Ovary (tissue), 9 donors: ENCODE data around the gene FMO5. TPM values are rescaled to one million over a fixed set of nuclear protein-coding genes. Genes with fewer than 3 reads are reported as not detected.

Experiments
- DNase-seq, 5 donors: peaks; one replicate each; pipeline ENCODE4 v3.0.0-alpha.2; 2019 to 2020
- H3K27ac ChIP-seq, 2 donors: fragments of 200-600 bp; one replicate each; pipeline versions ENCODE4 v1.5.1 to v1.8.0; 2019 to 2022
- H3K27me3 ChIP-seq: fragments of 200-600 bp; one replicate; pipeline ENCODE4 v1.8.0; 2022
- H3K36me3 ChIP-seq: fragments of 200-600 bp; sonication (generic); one replicate; pipeline ENCODE4 v1.5.1; 2019
- H3K4me1 ChIP-seq: one replicate; pipeline ENCODE4 v1.8.1; 2013; ENCODE audit warnings: mild to moderate bottlenecking, moderate library complexity; ENCODE audit not compliant: insufficient read depth
- H3K4me3 ChIP-seq: fragments of 200-600 bp; sonication (generic); one replicate; pipeline ENCODE4 v1.5.1; 2017
- H3K9me3 ChIP-seq, 2 donors: fragments of 200-600 bp in 1 of 2; sonication (generic) in 1 of 2; one replicate each; pipeline versions ENCODE4 v1.5.1 to v1.8.1; 2013 to 2019; ENCODE audit warnings: mild to moderate bottlenecking in 1 of 2, moderate library complexity in 1 of 2
- EP300 ChIP-seq: sonication (generic); formaldehyde crosslinking; IDR thresholded peaks from one replicate; pipeline ENCODE4 v1.6.1; 2017; ENCODE audit warnings: antibody characterized with exemption
- POLR2A ChIP-seq: fragments of 450-650 bp; IDR thresholded peaks from one replicate; pipeline ENCODE4 v1.6.1; 2017; ENCODE audit warnings: antibody characterized with exemption, mild to moderate bottlenecking, moderate library complexity
- WGBS, 3 donors: extraction: QIAGEN DNeasy Blood & Tissue Kit in 1 of 3; methylation state at CpG; one replicate each; pipeline versions ENCODE4 v1.1.5 to v1.1.7; 2013 to 2017; 5-methylcytosine and 5-hydroxymethylcytosine counted together
- intact Hi-C, 4 donors: fragments of 100-400 bp; cut with DNase I; formaldehyde crosslinking; loops; one replicate each; pipeline versions ENCODE4 v1.11.0 to v1.15.1; 2022 to 2023
- polyA plus RNA-seq, 2 donors: library from polyadenylated mRNA; stranded (reverse); fragments of 200-250 nt in 1 of 2; fragments of 350-450 nt in 1 of 2; fragmentation: Illumina TruSeq in 1 of 2; extraction: RNeasy Lipid Tissue Mini Kit (QIAGEN cat#74804) in 1 of 2; gene quantifications; one replicate each; pipeline ENCODE4 v1.2.3, GENCODE V29; 2013 to 2014
- total RNA-seq, 7 donors: library from RNA; depleted of rRNA in 2 of 7; stranded (reverse); fragments of >200 nt in 2 of 7; fragmentation: NEBNext Ultra II Directional in 3 of 7; extraction: Animal tissue kit (Norgen Biotek cat#: 25700) in 3 of 7; gene quantifications; one replicate each; pipeline versions ENCODE4 v1.1.0 to v1.2.4, GENCODE V29; 2016 to 2023
- TF ChIP-seq, protein P1 (sequence below), 3 donors: fragments of 450-650 bp in 2 of 3; fragments of 200-600 bp in 1 of 3; IDR thresholded peaks; one replicate each; pipeline versions ENCODE4 v1.5.1 to v1.8.0; 2016 to 2022; ENCODE audit warnings: antibody characterized with exemption in 3 of 3, mild to moderate bottlenecking in 1 of 3
- donor health status: DM: no; HTN: no; CAD: no; lungs with moderate emphysema.
- donor health status: DM: no; HTN: no; CAD: no.
- donor health status: Bipolar disorder and iron deficiency.
- donor health status: DM: yes; HTN: yes; CAD: no.
- donor health status: DM: no; HTN: no; CAD: no.
- donor health status: DM: yes; HTN: yes; CAD: no.

The FMO5 gene
- total and polyA plus RNA-seq, 9 donors, result 1.8 to 5.7 (median 3.4) TPM

DNA sequence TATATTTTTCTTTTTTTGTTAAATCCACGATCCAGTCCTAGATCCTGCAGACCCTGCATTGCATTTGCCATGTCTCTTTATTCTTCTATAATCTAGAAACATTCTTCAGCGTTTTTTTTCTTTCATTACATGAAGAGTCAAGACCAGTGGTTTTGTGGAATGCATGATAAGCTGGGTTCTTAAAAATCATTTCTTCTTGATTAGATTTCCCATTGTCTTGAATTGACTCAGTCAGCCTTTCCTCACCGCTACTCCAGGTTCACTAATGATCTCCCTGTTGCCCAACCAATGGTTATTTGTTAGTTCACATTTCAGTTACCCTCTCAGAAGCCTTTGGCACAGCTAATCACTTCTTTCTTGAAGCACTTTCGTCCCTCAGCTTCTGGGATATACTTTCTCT lies 42.6 kb upstream of the FMO5 start:
- WGBS, 3 donors, result 91 to 96% (median 91%) methylated on average over 4 of the region's 4 CpGs
- no peak overlapping the region for H3K27ac ChIP-seq
- no peaks in the 10 kb centered on the region for H3K36me3 ChIP-seq
- H3K4me3 ChIP-seq, result no peak overlapping the region
- H3K9me3 ChIP-seq, result no peaks in the 10 kb centered on the region
- intact Hi-C loops, result no loop called here
- TF ChIP-seq POLR2A (no peak), EP300 (no peak)
- TF ChIP-seq, protein P1, sequence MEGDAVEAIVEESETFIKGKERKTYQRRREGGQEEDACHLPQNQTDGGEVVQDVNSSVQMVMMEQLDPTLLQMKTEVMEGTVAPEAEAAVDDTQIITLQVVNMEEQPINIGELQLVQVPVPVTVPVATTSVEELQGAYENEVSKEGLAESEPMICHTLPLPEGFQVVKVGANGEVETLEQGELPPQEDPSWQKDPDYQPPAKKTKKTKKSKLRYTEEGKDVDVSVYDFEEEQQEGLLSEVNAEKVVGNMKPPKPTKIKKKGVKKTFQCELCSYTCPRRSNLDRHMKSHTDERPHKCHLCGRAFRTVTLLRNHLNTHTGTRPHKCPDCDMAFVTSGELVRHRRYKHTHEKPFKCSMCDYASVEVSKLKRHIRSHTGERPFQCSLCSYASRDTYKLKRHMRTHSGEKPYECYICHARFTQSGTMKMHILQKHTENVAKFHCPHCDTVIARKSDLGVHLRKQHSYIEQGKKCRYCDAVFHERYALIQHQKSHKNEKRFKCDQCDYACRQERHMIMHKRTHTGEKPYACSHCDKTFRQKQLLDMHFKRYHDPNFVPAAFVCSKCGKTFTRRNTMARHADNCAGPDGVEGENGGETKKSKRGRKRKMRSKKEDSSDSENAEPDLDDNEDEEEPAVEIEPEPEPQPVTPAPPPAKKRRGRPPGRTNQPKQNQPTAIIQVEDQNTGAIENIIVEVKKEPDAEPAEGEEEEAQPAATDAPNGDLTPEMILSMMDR (IDR thresholded peaks at IDR 0.05), result no peak
- no peaks in the 10 kb centered on the region for H3K4me1 ChIP-seq
- no peak for DNase-seq
- no peaks in the 10 kb centered on the region for H3K27me3 ChIP-seq

DNA sequence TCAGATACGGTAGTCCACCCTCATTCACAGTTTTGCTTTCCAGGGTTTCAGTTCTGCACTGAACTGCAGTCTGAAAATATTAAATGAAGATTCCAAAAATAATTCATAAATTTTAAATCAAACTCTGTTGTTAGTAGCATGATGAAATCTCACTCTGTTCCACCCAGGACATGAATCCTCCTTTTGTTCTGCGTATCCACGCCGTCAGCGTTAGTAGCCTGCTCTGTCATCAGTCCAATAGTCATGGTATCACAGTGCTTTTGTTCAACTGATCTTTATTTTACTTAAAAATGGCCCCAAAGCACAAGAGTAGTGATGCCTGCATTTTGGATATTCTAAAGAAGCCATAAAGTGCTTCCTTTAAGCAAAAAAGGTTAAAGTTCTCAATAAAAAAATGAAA lies 41.2 kb upstream of the FMO5 start:
- 94 to 97% (median 97%) methylated on average over 5 of the region's 5 CpGs for WGBS, 3 donors
- no peak overlapping the region for H3K4me3 ChIP-seq
- H3K9me3 ChIP-seq, result no peaks in the 10 kb centered on the region
- H3K36me3 ChIP-seq, result no peaks in the 10 kb centered on the region
- H3K27ac ChIP-seq, result no peak overlapping the region
- H3K4me1 ChIP-seq, result no peaks in the 10 kb centered on the region
- intact Hi-C loops, result no loop called here
- no peak for DNase-seq
- TF ChIP-seq EP300 (no peak), POLR2A (no peak)
- TF ChIP-seq, protein P1 (IDR thresholded peaks at IDR 0.05), result no peak
- H3K27me3 ChIP-seq, result no peaks in the 10 kb centered on the region

DNA sequence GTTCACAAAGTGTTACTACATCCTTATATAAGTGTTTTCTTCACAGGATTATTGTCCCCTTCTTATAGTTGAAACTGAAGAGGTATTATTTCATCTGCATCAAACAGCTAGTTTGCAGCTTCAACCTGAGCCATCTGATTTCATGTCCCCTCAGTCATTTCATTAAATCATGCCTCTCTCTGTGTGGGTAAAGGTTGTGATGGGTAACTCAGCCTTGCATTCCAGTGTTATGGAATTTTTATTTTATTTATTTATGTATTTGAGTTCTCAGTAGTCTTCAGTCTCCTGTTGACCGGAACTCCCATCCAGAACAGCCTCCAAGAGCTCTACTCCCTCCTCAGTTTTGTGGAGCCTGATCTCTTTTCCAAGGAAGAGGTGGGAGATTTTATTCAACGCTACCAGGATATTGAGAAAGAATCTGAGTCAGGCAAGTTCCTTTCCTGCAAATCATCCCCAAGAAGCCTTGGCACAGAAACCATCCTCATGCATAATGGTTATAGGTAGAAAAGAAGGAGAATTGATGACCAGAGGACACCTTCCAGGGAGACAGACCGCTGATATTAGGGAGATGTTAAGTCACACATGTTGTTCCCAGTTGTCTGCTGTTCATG lies 39.1 kb upstream of the FMO5 start:
- no peaks in the 10 kb centered on the region for H3K4me1 ChIP-seq
- DNase-seq, result no peak
- intact Hi-C loops, result no loop called here
- no peak overlapping the region for H3K4me3 ChIP-seq
- H3K36me3 ChIP-seq, result no peaks in the 10 kb centered on the region
- no peaks in the 10 kb centered on the region for H3K9me3 ChIP-seq
- TF ChIP-seq, protein P1 (IDR thresholded peaks at IDR 0.05), result no peak
- no peak for TF ChIP-seq POLR2A
- no peak for TF ChIP-seq EP300
- no peaks in the 10 kb centered on the region for H3K27me3 ChIP-seq
- WGBS, 3 donors, result 66 to 83% (median 78%) methylated on average over 3 of the region's 3 CpGs
- H3K27ac ChIP-seq, result no peak overlapping the region

DNA sequence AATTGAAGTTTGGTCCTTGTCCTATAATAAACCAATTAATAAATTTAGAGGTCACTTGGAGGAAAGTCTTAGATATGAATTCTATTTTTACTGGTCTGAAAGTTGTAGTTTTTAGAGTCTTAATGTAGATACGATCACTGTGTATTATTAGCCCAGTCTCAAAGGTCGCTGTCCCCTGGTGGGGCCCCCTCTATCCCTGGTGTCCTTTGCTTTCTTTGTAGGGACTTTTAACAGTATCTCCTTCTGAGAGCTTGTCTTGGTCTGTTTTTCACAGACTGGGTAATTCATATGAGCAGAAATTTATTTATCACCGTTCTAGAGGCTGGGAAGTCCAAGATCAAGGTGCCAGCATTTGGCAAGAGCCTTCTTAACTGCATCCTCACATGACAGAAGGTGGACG lies 35.8 kb upstream of the FMO5 start:
- Histone ChIP-seq H3K36me3 (no peaks in the 10 kb centered on the region), H3K4me3 (no peak overlapping the region), H3K27me3 (no peaks in the 10 kb centered on the region), H3K9me3 (no peaks in the 10 kb centered on the region), H3K4me1 (no peaks in the 10 kb centered on the region), H3K27ac (no peak overlapping the region)
- 96 to 97% (median 97%) methylated on average over 4 of the region's 4 CpGs for WGBS, 3 donors
- intact Hi-C loops, result no loop called here
- no peak for TF ChIP-seq POLR2A
- no peak for DNase-seq

DNA sequence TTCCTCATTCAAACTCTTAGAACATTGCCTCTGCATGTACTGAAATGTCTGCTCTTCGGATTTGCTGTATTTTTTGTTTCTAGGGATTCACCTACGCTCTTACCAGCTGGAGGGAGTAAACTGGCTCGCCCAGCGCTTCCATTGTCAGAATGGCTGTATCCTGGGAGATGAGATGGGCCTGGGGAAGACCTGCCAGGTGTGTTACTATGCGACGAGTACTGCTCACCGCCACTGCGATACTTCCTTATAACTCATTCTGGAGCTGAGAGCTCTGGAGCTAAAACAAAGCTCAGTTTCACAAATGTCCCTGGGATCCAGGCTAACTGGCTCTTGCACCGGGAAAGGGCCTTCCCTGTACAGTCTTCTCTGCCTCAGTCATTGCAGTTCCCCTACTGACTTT lies 27.4 kb upstream of the FMO5 start:
- H3K4me3 ChIP-seq, result no peak overlapping the region
- no peaks in the 10 kb centered on the region for H3K4me1 ChIP-seq
- H3K27ac ChIP-seq, result no peak overlapping the region
- intact Hi-C loops, result loop anchor here in 1 of 4 donors (5.0 kb wide), 1 partner anchor 165 kb away; no protein-coding TSS in a partner anchor
- no peaks in the 10 kb centered on the region for H3K9me3 ChIP-seq
- no peaks in the 10 kb centered on the region for H3K36me3 ChIP-seq
- H3K27me3 ChIP-seq, result no peaks in the 10 kb centered on the region
- TF ChIP-seq, protein P1 (IDR thresholded peaks at IDR 0.05), result no peak
- TF ChIP-seq EP300 (no peak), POLR2A (no peak)
- WGBS, 3 donors, result 89 to 98% (median 94%) methylated on average over 9 of the region's 9 CpGs
- DNase-seq, result no peak
